ENCODE results near the gene TEC.

Gene TEC

GRCh38 chr4:48275686-48276085, 6.0 kb upstream of the TEC start:
- TF ChIP-seq CTCF (IDR thresholded peaks at IDR 0.05), result no peak
- no peaks in the 10 kb centered on the region for H3K27me3 ChIP-seq (ENCODE audit: control insufficient read depth, insufficient read depth, low read length)
- no peaks in the 10 kb centered on the region for H3K79me2 ChIP-seq
- no peak overlapping the region for H2AFZ ChIP-seq
- H3K4me2 ChIP-seq (ENCODE audit: low read length), result no peak overlapping the region
- H3K36me3 ChIP-seq (ENCODE audit: control insufficient read depth, insufficient read depth, low read length), result no peaks in the 10 kb centered on the region
- no peak overlapping the region for H3K4me3 ChIP-seq (ENCODE audit: low read depth, low read length)
- no peaks in the 10 kb centered on the region for H3K4me1 ChIP-seq
- H3K9me3 ChIP-seq (ENCODE audit: control insufficient read depth, low read length), result no peaks in the 10 kb centered on the region
- no peak overlapping the region for H3K27ac ChIP-seq
- H3K9ac ChIP-seq, result no peak overlapping the region

- no peak overlapping the region for H2AFZ ChIP-seq
- no peak overlapping the region for H3K9ac ChIP-seq
- H3K27me3 ChIP-seq (ENCODE audit: control insufficient read depth, insufficient read depth, low read length), result no peaks in the 10 kb centered on the region
- no peaks in the 10 kb centered on the region for H3K79me2 ChIP-seq
- no peaks in the 10 kb centered on the region for H3K36me3 ChIP-seq (ENCODE audit: control insufficient read depth, insufficient read depth, low read length)
- H3K4me2 ChIP-seq (ENCODE audit: low read length), result no peak overlapping the region
- TF ChIP-seq CTCF (IDR thresholded peaks at IDR 0.05), result no peak
- H3K4me3 ChIP-seq (ENCODE audit: low read depth, low read length), result no peak overlapping the region
- no peaks in the 10 kb centered on the region for H3K4me1 ChIP-seq
- H3K9me3 ChIP-seq (ENCODE audit: control insufficient read depth, low read length), result no peaks in the 10 kb centered on the region
- H3K27ac ChIP-seq, result no peak overlapping the region
These were observed 5.6 kb upstream of the TEC start for GRCh38 chr4:48275247-48275646.

GRCh38 chr4:48271626-48272025, 2.0 kb upstream of the TEC start:
- Histone ChIP-seq H3K27me3 (ENCODE audit: control insufficient read depth, insufficient read depth, low read length) (no peaks in the 10 kb centered on the region), H3K4me3 (ENCODE audit: low read depth, low read length) (no peak overlapping the region), H3K36me3 (ENCODE audit: control insufficient read depth, insufficient read depth, low read length) (no peaks in the 10 kb centered on the region), H3K9me3 (ENCODE audit: control insufficient read depth, low read length) (no peaks in the 10 kb centered on the region), H3K9ac (no peak overlapping the region), H3K79me2 (no peaks in the 10 kb centered on the region), H2AFZ (no peak overlapping the region), H3K4me2 (ENCODE audit: low read length) (no peak overlapping the region), H3K27ac (no peak overlapping the region), H3K4me1 (peaks cover 6% of the 10 kb centered on the region)
- TF ChIP-seq CTCF (IDR thresholded peaks at IDR 0.05), result no peak

GRCh38 chr4:48270951-48271473, 1.4 kb upstream of the TEC start:
- TF ChIP-seq CTCF (IDR thresholded peaks at IDR 0.05), result no peak
- H3K27ac ChIP-seq, result peak overlapping the region; percentile 76

GRCh38 chr4:48270523-48270897, 872 bp upstream of the TEC start:
- no peak for TF ChIP-seq CTCF (IDR thresholded peaks at IDR 0.05)
- H3K4me2 ChIP-seq (ENCODE audit: low read length), result peak overlapping the region; percentile 88
- H3K9ac ChIP-seq, result no peak overlapping the region
- H3K27me3 ChIP-seq (ENCODE audit: control insufficient read depth, insufficient read depth, low read length), result no peaks in the 10 kb centered on the region
- peak overlapping the region; percentile 76 for H3K27ac ChIP-seq
- no peaks in the 10 kb centered on the region for H3K36me3 ChIP-seq (ENCODE audit: control insufficient read depth, insufficient read depth, low read length)
- H2AFZ ChIP-seq, result peak overlapping the region; percentile 95
- H3K4me1 ChIP-seq, result peaks cover 6% of the 10 kb centered on the region
- H3K9me3 ChIP-seq (ENCODE audit: control insufficient read depth, low read length), result no peaks in the 10 kb centered on the region
- no peaks in the 10 kb centered on the region for H3K79me2 ChIP-seq
- peak overlapping the region; percentile 73 for H3K4me3 ChIP-seq (ENCODE audit: low read depth, low read length)

More at GRCh38 chr4:48270951-48271473, 1.4 kb upstream of the TEC start:
- Histone ChIP-seq H3K4me3 (ENCODE audit: low read depth, low read length) (no peak overlapping the region), H3K27me3 (ENCODE audit: control insufficient read depth, insufficient read depth, low read length) (no peaks in the 10 kb centered on the region), H3K36me3 (ENCODE audit: control insufficient read depth, insufficient read depth, low read length) (no peaks in the 10 kb centered on the region), H3K9ac (no peak overlapping the region), H3K4me2 (ENCODE audit: low read length) (no peak overlapping the region), H3K79me2 (no peaks in the 10 kb centered on the region), H2AFZ (no peak overlapping the region), H3K4me1 (peaks cover 6% of the 10 kb centered on the region), H3K9me3 (ENCODE audit: control insufficient read depth, low read length) (no peaks in the 10 kb centered on the region)
